ENCODE measurements around the gene CCDC142.

Gene CCDC142

DNA sequence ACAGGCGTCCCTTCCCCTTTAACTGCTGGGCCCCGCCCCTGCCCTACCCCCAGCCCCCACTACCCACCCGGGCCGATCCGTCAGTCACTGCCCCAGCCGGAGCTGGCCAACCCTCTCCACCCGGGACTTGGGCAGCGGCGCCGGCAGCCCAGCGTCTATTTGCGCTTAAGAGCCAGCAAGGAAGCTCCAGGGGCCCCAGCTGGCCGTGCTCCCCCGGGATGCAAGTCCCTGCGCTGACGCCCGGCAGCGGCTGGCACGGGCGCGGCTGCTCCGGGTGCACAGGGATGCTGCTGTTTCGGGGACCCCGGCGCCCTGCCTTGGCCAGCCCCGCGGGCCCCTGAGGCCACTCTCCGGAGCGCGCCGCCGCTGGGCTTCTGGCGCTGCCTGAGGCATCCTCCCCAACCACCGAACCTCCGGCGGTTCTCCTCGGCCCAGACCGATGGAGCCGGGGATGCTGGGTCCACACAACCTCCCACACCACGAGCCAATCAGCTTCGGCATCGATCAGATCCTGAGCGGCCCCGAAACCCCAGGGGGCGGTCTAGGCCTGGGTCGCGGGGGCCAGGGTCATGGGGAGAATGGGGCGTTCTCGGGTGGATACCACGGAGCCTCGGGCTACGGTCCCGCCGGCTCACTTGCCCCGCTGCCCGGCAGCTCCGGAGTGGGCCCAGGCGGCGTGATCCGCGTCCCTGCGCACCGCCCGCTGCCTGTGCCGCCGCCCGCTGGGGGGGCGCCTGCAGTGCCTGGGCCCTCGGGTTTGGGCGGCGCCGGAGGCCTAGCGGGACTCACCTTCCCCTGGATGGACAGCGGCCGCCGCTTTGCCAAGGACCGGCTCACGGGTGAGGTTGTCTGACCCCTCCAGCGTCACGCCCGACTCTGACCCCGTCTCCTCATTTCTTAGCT lies 31.8 kb upstream of the CCDC142 start, which contains the start of gene TLX2:
Gene TLX2, plus strand, starts transcription at position 83 of the 903 bp plus-strand sequence. Its CDS starts 357 bp downstream, at position 440.
- no peak for DNase-seq (ENCODE audit: low spot score)

- DNase-seq (ENCODE audit: low spot score) = no peak
Observed at GRCh38 chr2:74513605-74514367, 31.0 kb upstream of the CCDC142 start.

DNA sequence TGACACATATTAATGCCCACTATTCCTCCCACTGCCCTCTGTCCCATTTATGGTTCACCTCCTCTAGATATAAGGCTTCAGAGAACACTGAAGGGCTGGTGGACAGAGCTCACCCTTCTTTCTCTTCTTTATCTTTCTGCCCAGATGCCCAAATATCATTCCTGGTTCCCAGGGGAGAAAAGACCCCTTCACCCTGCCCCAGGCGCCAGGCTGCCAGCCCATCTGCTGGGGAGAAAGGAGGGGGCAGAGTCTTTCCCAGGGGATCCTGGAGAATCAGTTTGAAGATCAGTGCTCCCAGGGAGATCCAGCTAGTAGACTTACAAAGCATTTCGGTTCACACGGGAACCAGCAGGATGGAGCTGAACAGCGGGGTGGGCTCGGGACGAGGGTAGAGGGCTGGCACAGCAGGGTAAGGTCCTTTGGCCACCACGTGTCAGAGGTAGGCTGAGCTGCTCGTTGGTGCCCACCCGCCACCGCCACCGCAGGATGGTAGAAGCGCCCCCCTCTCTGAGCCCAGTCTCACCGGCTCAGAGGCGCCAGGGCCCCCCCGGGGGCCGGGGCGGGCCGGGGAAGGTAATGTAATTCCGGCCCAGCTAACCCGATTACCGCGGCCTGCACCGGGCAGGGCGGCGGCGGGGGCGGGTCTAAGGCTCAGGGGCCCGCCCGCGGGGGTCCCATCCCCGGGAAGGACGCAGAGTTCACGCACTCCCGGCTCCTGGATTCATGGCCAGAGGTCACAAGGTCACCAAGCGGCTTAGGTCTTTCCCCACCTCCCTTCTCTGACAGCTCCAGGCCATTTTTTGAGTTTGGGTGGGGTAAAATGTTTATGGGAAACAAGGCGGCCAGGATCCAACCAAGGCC lies 30.2 kb upstream of the CCDC142 start:
- DNase-seq (ENCODE audit: low spot score) = no peak

DNA sequence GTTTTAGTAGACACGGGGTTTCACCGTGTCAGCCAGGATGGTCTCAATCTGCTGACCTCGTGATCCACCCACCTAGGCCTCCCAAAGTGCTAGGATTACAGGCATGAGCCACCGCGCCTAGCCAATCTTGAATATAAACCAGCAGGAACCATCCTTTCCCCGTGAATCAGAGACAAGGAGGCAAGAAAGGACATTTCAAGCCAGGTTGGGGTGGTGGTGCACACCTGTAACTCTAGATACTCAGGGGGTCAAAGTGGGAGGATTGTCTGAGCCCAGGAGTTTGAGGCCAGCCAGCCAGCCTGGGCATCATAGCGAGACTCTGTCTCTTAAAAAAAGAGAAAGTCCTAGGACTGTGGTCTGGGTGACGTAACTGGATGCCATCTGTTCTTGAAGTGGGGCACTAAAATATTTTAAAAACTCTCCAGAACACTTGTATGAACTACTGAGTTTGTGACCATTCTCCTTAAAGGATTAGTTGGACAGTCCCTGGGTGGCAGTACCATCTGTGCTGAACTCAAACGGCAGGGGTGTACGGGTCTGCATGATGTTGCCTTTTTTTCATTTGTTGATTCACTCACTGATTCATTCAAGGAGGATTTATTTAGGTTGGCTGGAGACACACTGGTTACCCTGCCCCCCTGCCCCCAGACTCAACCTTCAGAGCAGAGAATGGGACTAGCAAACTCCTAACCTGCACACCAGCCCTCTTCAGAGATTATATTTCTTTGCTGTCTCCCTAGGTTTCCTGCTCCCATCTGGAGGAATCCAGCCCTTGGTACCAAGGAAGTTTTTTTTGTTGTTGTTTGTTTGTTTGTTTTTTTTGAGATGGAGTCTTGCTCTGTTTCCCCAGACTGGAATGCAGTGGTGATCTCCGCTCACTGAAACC lies 28.5 kb upstream of the CCDC142 start:
- no peak for DNase-seq (ENCODE audit: low spot score)

- DNase-seq (ENCODE audit: low spot score) = no peak
Observed at GRCh38 chr2:74510272-74510671, 27.5 kb upstream of the CCDC142 start.

- no peak for DNase-seq (ENCODE audit: low spot score)
Observed at GRCh38 chr2:74507926-74508520, 25.2 kb upstream of the CCDC142 start.

DNA sequence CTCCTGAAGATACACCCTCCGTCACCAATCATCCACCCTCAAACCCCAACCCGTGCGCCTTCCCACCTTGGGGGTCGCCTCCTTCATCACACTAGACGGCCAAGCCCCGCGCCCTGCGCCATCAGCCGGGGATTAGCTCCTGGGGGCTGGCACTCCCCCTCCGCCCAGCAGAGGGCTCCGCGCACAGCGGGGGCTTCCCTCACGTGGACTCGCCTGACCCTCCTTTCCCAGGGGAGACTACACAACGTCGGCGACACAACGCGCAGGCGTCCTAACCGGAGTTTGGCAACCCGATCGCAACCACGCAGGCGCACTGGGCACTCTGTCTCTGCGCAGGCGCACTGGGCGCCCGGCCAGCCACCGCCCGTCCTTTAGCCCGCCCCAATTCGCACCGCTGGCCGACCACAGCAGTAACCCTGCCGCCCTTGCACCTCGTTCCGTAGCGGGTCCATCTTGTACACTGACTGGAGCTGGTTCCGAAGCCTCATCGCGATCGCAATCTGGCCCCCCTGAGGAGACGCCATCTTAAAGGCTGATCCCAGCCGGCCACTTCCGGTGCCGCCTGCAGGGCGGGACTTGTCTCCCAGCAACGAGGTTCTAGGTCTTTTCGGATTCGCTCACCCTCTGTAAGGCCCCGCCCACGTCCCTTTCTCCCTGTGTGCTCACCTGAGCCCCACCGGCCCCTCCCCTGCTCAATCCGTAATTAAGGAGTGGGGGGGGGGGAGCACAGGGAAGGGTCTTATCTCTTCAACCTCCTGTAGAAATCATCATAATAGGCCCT lies 24.5 kb upstream of the CCDC142 start, which contains the start of gene PCGF1:
Gene PCGF1, minus strand, starts transcription at position 551 of the 781 bp plus-strand sequence. Its CDS starts 27 bp downstream, at position 524.
- peak; percentile 97 for DNase-seq (ENCODE audit: low spot score)

- DNase-seq (ENCODE audit: low spot score) = no peak
Observed at GRCh38 chr2:74505448-74506246, 22.8 kb upstream of the CCDC142 start.

- DNase-seq (ENCODE audit: low spot score) = no peak
Observed at GRCh38 chr2:74504591-74504990, 21.8 kb upstream of the CCDC142 start.

- no peak for DNase-seq (ENCODE audit: low spot score)
Observed at GRCh38 chr2:74503506-74504475, 21.0 kb upstream of the CCDC142 start.

GRCh38 chr2:74502720-74503505 lies 20.1 kb upstream of the CCDC142 start:
- DNase-seq (ENCODE audit: low spot score) = no peak

DNA sequence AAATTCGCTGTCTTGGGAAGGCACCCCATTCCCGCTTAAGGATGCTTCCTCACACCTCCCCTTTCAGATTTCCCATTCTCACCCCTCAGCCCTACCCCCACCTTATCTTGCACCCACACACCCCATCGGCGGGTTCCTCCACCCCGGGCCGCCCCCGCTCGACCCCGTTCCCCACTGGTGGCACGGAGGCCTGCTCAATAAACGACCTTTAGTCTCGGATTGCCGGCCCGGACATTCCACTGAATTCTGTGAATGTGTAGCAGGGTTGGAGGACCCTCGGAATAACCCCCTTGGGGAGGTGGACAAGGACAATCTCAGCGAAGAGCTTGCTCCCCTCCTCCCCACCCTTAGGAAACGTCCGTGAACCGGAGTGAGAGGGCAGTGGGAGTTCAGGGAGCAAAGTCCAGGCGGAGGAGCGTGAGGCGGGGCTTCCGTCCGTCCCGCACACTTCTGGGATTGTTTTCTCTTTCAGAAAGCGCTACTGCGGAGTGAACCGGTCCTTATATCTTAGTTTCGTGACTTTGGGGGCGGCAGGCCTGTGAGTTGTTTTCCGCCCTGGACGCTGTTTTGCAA lies 19.4 kb upstream of the CCDC142 start:
- no peak for DNase-seq (ENCODE audit: low spot score)

GRCh38 chr2:74501335-74502071 lies 18.7 kb upstream of the CCDC142 start:
- no peak for DNase-seq (ENCODE audit: low spot score)

GRCh38 chr2:74500578-74500946 lies 17.8 kb upstream of the CCDC142 start:
- DNase-seq (ENCODE audit: low spot score) = no peak

- DNase-seq (ENCODE audit: low spot score) = no peak
Observed at GRCh38 chr2:74499940-74500577, 17.3 kb upstream of the CCDC142 start.

All from globus pallidus (tissue), 1 donor.